GM12865 (cell line): Measurements from ENCODE around the gene SOX6.

Experiments
- DNase-seq: peaks from one replicate; pipeline ENCODE4 v3.0.0; 2010; ENCODE audit warnings: low read depth
- H3K4me3 ChIP-seq: 2 replicates; pipeline ENCODE4 v1.5.1; 2011; ENCODE audit warnings: mild to moderate bottlenecking, low read depth, low read length, control low read depth
- CTCF ChIP-seq: IDR thresholded peaks from 2 replicates; pipeline ENCODE4 v1.5.1; 2011; ENCODE audit warnings: low read length, control low read depth, low read depth, inconsistent platforms; ENCODE audit not compliant: insufficient read depth; ENCODE audit errors: missing control alignments

SOX6 gene

GRCh38 chr11:15941206-15941770 lies 415.1 kb downstream of the SOX6 start:
- TF ChIP-seq CTCF = peak; percentile 96
- H3K4me3 ChIP-seq = no peak overlapping the region
- peak; percentile 47 for DNase-seq

- no peak for TF ChIP-seq CTCF
- no peak overlapping the region for H3K4me3 ChIP-seq
- DNase-seq = peak; percentile 48
Measured at GRCh38 chr11:15940462-15941205, 415.7 kb downstream of the SOX6 start.

GRCh38 chr11:15938983-15939382 lies 417.4 kb downstream of the SOX6 start:
- no peak for TF ChIP-seq CTCF
- H3K4me3 ChIP-seq = no peak overlapping the region
- DNase-seq = no peak

- no peak overlapping the region for H3K4me3 ChIP-seq
- DNase-seq = no peak
- TF ChIP-seq CTCF = no peak
Measured at GRCh38 chr11:15938121-15938611, 418.2 kb downstream of the SOX6 start.

- no peak for TF ChIP-seq CTCF
- DNase-seq = no peak
- no peak overlapping the region for H3K4me3 ChIP-seq
Measured at GRCh38 chr11:15937601-15938120, 418.7 kb downstream of the SOX6 start.

GRCh38 chr11:15936011-15936410 lies 420.3 kb downstream of the SOX6 start:
- DNase-seq = no peak
- no peak overlapping the region for H3K4me3 ChIP-seq
- no peak for TF ChIP-seq CTCF
